C4-2B (cell line): Measurements from ENCODE around the gene HSP90B1.

Experiments
- CTCF ChIP-seq: fragments of 450-650 bp; conservative IDR thresholded peaks from 2 replicates; pipeline ENCODE4 v1.5.1; 2017; ENCODE audit warnings: mild to moderate bottlenecking
- ZFX ChIP-seq: fragments of 450-650 bp; IDR thresholded peaks from 2 replicates; pipeline ENCODE4 v1.6.1; 2017

GRCh38 chr12:103917873-103918272 is 12.3 kb upstream of the HSP90B1 start:
- TF ChIP-seq CTCF, result no peak
- TF ChIP-seq ZFX, result no peak
